AG09309 (cell line): ENCODE measurements around the gene MYO19.
"Not testable (repeated sequence)": the region's sequence is repeated elsewhere in the genome, so short reads cannot be mapped to it uniquely, and the experiment has no call there.

ENCODE experiments used
- DNase-seq: peaks from one replicate; pipeline ENCODE4 v3.0.0-alpha.2; 2010; ENCODE audit warnings: low read depth
- H3K4me3 ChIP-seq: 2 replicates; pipeline ENCODE4 v1.5.1; 2011; ENCODE audit warnings: mild to moderate bottlenecking, low read depth, low read length, moderate library complexity; ENCODE audit not compliant: control insufficient read depth
- TF ChIP-seq, protein P1 (sequence below): IDR thresholded peaks from 2 replicates; pipeline ENCODE4 v1.5.1; 2011; ENCODE audit warnings: mild to moderate bottlenecking, low read depth, low read length, inconsistent platforms; ENCODE audit not compliant: insufficient read depth, control insufficient read depth; ENCODE audit errors: missing control alignments

MYO19 gene

GRCh38 chr17:36509272-36509985, 25.2 kb downstream of the MYO19 start:
- DNase-seq = no peak
- no peak overlapping the region for H3K4me3 ChIP-seq
- TF ChIP-seq, protein P1, sequence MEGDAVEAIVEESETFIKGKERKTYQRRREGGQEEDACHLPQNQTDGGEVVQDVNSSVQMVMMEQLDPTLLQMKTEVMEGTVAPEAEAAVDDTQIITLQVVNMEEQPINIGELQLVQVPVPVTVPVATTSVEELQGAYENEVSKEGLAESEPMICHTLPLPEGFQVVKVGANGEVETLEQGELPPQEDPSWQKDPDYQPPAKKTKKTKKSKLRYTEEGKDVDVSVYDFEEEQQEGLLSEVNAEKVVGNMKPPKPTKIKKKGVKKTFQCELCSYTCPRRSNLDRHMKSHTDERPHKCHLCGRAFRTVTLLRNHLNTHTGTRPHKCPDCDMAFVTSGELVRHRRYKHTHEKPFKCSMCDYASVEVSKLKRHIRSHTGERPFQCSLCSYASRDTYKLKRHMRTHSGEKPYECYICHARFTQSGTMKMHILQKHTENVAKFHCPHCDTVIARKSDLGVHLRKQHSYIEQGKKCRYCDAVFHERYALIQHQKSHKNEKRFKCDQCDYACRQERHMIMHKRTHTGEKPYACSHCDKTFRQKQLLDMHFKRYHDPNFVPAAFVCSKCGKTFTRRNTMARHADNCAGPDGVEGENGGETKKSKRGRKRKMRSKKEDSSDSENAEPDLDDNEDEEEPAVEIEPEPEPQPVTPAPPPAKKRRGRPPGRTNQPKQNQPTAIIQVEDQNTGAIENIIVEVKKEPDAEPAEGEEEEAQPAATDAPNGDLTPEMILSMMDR = no peak

DNA sequence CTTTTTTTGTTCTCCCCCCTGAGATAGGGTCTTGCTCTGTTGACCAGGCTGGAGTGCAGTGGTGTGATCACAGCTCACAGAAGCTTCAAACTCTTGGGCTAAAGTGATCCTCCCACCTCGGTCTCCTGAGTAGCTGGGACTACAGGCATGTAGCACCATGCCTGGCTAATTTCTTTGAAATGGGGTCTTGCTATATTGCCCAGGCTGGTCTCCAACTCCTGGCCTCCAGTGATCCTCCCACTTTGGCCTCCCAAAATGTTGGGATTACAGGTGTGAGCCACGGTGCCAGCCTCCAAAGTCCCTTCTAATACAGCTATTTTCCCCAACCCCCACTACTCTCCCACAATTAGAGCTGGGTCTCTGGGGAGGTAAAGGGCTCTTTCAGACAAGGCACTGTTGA, 26.2 kb downstream of the MYO19 start:
- not testable (repeated sequence) for H3K4me3 ChIP-seq, DNase-seq

DNA sequence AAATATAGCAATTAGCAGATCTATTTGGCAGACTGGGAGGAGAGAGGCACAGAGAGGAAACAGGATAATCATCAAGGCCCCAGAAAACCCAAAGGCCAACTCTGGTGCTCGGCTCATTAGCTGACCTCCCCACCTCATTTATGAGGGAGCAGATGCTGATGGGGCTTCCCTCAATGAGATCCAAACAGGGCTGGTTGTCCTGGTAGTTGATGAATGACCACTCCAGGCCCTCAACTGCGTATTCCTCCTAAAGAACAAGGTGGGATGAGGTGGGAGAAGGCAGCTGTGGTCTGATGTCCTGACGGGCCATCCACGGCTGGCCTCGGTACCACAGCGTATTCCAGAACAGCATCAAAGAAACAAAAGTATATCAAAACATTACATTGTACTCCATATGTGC, 27.4 kb downstream of the MYO19 start:
- DNase-seq = no peak

GRCh38 chr17:36506831-36507230, 27.8 kb downstream of the MYO19 start:
- TF ChIP-seq, protein P1 = no peak
- H3K4me3 ChIP-seq = no peak overlapping the region
- no peak for DNase-seq

More for the DNA sequence above, 27.4 kb downstream of the MYO19 start:
- no peak overlapping the region for H3K4me3 ChIP-seq
- TF ChIP-seq, protein P1 = no peak

DNA sequence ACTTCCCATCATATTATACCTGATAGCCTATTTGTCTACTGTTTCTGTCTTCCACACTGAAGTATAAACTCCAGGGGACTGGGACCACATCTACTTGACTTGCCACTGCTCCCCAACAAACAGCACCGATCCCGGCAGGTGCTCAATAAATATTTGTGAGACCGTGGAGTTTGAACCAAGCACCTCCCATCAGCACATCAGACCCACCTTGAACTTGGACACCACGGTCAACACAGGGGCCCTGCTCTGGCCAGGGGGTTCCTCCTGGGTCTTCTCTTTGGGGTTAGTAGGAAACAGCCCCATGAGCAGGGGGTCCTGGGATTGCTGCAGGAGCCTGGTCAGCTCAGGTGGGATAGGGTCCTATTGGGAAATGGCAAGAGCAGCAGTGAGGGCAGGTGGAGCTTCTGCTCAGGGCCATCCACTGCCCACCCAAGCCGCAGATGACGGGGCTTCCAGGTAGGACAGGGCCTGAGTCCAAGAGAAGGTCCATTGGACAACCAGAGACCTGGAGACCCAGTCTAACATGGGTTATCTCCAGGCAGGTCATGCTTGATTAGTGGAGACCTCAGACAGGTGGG, 28.3 kb downstream of the MYO19 start:
- DNase-seq = no peak
- TF ChIP-seq, protein P1 = no peak
- H3K4me3 ChIP-seq = no peak overlapping the region

- TF ChIP-seq, protein P1 = no peak
- DNase-seq = no peak
- H3K4me3 ChIP-seq = no peak overlapping the region
These were observed 29.5 kb downstream of the MYO19 start for GRCh38 chr17:36505171-36505570.

- no peak for DNase-seq
- H3K4me3 ChIP-seq = no peak overlapping the region
- TF ChIP-seq, protein P1 = no peak
These were observed 30.5 kb downstream of the MYO19 start for GRCh38 chr17:36504156-36504545.
